ENCODE data around the gene HSPB8.

The HSPB8 gene, protein sequence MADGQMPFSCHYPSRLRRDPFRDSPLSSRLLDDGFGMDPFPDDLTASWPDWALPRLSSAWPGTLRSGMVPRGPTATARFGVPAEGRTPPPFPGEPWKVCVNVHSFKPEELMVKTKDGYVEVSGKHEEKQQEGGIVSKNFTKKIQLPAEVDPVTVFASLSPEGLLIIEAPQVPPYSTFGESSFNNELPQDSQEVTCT

GRCh38 chr12:119178544-119179334, at the start of gene HSPB8:
TSS of gene HSPB8 (plus strand) at chr12:119178931. CDS start at chr12:119179313, 382 bp downstream.
- Mint-ChIP-seq H3K4me1 (no peaks in the 10 kb centered on the region), H3K27ac (no peak within 1 kb of the TSS), H3K9me3 (no peaks in the 10 kb centered on the region), H3K4me3 (no peak within 1 kb of the TSS), H3K36me3 (no peaks in the 10 kb centered on the region), H3K27me3 (peaks cover 38% of the 10 kb centered on the region)
- ATAC-seq: no peak

- no peaks in the 10 kb centered on the region for H3K36me3 Mint-ChIP-seq
- H3K27me3 Mint-ChIP-seq: peaks cover 5% of the 10 kb centered on the region
- no peak overlapping the region for H3K4me3 Mint-ChIP-seq
- peaks cover 14% of the 10 kb centered on the region for H3K9me3 Mint-ChIP-seq
- H3K27ac Mint-ChIP-seq: no peak overlapping the region
- no peak for ATAC-seq
- no peaks in the 10 kb centered on the region for H3K4me1 Mint-ChIP-seq
Observed at GRCh38 chr12:119129827-119130434, 48.8 kb upstream of the HSPB8 start.

GRCh38 chr12:119130523-119130922, 48.2 kb upstream of the HSPB8 start:
- ATAC-seq: no peak
- H3K4me1 Mint-ChIP-seq: no peaks in the 10 kb centered on the region
- no peaks in the 10 kb centered on the region for H3K27me3 Mint-ChIP-seq
- H3K27ac Mint-ChIP-seq: no peak overlapping the region
- H3K36me3 Mint-ChIP-seq: no peaks in the 10 kb centered on the region
- H3K9me3 Mint-ChIP-seq: peaks cover 15% of the 10 kb centered on the region
- H3K4me3 Mint-ChIP-seq: no peak overlapping the region

DNA sequence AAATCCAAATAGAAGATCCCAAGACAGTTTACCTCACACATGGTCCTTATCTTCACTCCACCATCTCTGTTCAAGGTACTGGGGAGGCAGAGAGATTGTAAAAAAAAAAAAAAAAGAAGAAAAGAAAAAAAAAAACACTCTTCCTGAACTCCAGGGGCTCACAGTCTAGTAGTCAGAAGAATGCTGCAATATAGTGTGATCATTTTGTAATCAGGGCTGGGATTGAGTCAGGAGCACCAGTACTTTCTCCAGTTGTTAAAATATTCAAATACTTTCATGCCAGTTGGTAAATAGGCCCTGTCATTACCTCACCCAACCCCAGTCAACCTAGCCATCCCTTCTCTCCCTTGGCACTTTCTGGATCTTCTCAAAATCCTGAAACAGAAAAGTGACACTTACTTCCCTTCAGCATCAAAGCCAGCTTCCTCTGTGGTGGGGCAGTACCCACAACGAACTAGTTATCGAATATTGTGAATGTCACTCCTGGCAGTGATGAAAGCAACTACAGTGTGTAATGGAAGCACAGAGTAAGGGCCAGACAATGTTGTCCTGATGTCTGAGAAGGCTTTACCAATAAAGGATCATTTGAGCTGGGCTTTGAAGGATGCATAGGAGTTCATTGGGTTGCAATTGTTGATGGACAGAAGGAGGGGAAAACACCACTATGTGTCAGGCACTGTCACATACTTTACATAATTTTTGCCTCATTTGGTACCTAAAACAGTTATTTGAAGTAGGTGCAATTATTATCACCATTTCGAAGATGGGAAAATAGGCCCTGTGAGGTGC, 44.3 kb upstream of the HSPB8 start:
- Mint-ChIP-seq H3K4me3 (no peak overlapping the region), H3K36me3 (no peaks in the 10 kb centered on the region), H3K4me1 (no peaks in the 10 kb centered on the region), H3K9me3 (peaks cover 14% of the 10 kb centered on the region), H3K27ac (no peak overlapping the region), H3K27me3 (no peaks in the 10 kb centered on the region)
- no peak for ATAC-seq

DNA sequence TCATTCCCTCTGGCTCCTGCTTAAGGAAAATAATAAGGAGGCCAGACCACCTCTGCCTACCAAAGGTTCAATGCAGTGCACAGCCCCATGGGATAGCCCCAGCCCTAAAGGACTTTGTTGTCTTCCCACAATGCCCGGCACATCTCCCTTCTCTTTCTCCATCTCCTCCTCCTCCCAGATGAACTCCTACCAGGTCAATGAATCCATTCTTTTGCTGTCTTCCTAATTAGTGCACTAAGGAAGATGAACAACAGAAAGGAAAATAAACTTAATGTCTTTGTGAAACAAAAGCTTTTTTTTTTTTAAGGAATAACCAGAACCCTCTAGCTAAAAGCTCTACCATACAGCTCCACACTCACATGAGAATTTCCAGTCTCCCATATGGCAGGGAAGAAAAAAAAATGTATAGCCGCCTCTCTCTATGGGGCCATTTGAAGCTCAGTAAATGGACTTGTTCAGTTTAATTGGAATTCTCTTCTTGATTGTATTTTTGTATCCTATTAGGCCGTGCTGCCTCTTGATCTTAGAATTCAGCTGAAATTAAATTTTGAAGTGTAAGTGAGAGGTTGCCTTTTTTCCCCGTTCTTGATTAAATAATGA, 41.8 kb upstream of the HSPB8 start:
- no peak overlapping the region for H3K4me3 Mint-ChIP-seq

DNA sequence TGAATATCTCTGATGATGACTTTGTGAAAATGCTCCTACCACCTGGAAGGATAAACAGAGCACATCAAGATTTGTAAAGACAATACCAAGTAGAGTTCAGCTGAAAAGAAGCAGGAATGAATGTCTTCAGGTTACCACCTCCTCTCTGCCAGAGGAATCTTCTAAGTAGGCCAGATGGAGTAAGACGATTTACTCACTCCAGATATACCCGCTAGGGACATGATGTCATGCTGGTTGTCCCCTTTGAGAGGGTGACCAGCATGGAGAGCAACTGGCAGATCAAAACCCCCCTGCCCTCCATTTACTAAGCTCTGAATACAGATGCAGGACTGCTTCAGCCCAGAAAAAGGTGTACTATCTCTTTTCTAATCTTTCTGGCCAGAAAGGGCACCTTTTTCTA, 39.3 kb upstream of the HSPB8 start:
- H3K27me3 Mint-ChIP-seq: peaks cover 10% of the 10 kb centered on the region
- no peak for ATAC-seq
- H3K36me3 Mint-ChIP-seq: no peaks in the 10 kb centered on the region
- peaks cover 6% of the 10 kb centered on the region for H3K9me3 Mint-ChIP-seq
- no peaks in the 10 kb centered on the region for H3K4me1 Mint-ChIP-seq
- no peak overlapping the region for H3K4me3 Mint-ChIP-seq
- no peak overlapping the region for H3K27ac Mint-ChIP-seq

More for the DNA sequence above, 41.8 kb upstream of the HSPB8 start:
- ATAC-seq: no peak
- Mint-ChIP-seq H3K27ac (no peak overlapping the region), H3K9me3 (peaks cover 6% of the 10 kb centered on the region), H3K4me1 (no peaks in the 10 kb centered on the region), H3K36me3 (no peaks in the 10 kb centered on the region), H3K27me3 (no peaks in the 10 kb centered on the region)

- no peak for ATAC-seq
- no peaks in the 10 kb centered on the region for H3K4me1 Mint-ChIP-seq
- no peak overlapping the region for H3K27ac Mint-ChIP-seq
- H3K9me3 Mint-ChIP-seq: peaks cover 3% of the 10 kb centered on the region
- H3K4me3 Mint-ChIP-seq: no peak overlapping the region
- peaks cover 36% of the 10 kb centered on the region for H3K27me3 Mint-ChIP-seq
- H3K36me3 Mint-ChIP-seq: no peaks in the 10 kb centered on the region
Observed at GRCh38 chr12:119145367-119145766, 33.4 kb upstream of the HSPB8 start.

- H3K27me3 Mint-ChIP-seq: peaks cover 53% of the 10 kb centered on the region
Observed at GRCh38 chr12:119147847-119148448, 30.8 kb upstream of the HSPB8 start.

DNA sequence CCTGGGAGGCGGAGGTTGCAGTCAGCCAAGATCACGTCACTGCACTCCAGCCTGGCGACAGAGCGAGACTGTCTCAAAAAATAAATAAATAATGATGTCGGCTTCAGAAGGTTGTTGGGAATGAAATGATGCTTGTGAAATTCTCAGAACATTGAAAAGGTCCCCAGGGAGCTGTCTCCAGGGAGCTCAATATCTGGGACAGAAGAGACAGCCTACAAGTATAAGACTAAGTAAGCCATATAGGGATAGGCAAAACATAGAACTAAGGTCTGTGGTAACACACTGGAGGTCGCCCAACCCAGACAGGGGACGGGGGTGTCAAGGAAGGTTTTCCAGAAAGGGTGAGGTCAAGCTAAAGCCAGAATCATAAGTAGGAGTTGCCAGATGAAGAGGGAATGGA, 29.5 kb upstream of the HSPB8 start:
- no peaks in the 10 kb centered on the region for H3K36me3 Mint-ChIP-seq
- peaks cover 58% of the 10 kb centered on the region for H3K27me3 Mint-ChIP-seq
- H3K9me3 Mint-ChIP-seq: peaks cover 16% of the 10 kb centered on the region
- no peaks in the 10 kb centered on the region for H3K4me1 Mint-ChIP-seq
- no peak for ATAC-seq
- H3K4me3 Mint-ChIP-seq: no peak overlapping the region
- no peak overlapping the region for H3K27ac Mint-ChIP-seq

More at GRCh38 chr12:119147847-119148448, 30.8 kb upstream of the HSPB8 start:
- H3K9me3 Mint-ChIP-seq: peaks cover 9% of the 10 kb centered on the region
- H3K4me3 Mint-ChIP-seq: no peak overlapping the region
- H3K36me3 Mint-ChIP-seq: no peaks in the 10 kb centered on the region
- ATAC-seq: no peak
- no peak overlapping the region for H3K27ac Mint-ChIP-seq
- no peaks in the 10 kb centered on the region for H3K4me1 Mint-ChIP-seq

DNA sequence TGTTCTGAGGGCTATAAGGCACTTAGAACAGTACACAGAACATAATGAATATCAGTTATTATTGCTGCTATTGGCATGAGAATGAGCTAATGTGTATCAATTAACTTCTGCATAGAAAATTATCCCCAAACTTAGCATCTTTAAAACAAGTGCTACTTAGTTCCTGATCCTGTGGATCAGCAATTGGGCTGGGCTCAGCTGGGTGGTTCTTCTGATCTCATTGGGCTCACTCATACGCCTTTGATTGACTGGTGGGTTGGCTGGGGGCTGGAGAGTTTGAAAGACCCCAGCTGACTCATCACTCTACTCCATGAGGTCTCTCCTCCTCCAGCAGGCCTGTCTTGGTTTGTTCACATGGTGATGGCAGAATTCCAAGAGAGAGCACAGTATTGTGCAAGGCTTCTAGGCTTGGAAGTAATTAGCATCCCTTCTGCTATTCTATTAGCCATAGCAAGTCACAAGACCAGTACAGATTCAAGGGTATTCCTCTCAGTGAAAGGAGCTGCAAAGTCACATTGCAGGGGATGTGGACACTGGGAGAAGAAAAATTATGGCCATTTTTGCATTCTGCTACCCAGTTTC, 27.2 kb upstream of the HSPB8 start:
- H3K4me3 Mint-ChIP-seq: no peak overlapping the region
- ATAC-seq: no peak
- H3K4me1 Mint-ChIP-seq: no peaks in the 10 kb centered on the region
- H3K9me3 Mint-ChIP-seq: peaks cover 16% of the 10 kb centered on the region
- H3K36me3 Mint-ChIP-seq: no peaks in the 10 kb centered on the region
- H3K27ac Mint-ChIP-seq: no peak overlapping the region
- peaks cover 39% of the 10 kb centered on the region for H3K27me3 Mint-ChIP-seq

- Mint-ChIP-seq H3K4me1 (no peaks in the 10 kb centered on the region), H3K9me3 (peaks cover 16% of the 10 kb centered on the region), H3K36me3 (no peaks in the 10 kb centered on the region), H3K27me3 (peaks cover 39% of the 10 kb centered on the region), H3K27ac (no peak overlapping the region), H3K4me3 (no peak overlapping the region)
- ATAC-seq: peak; percentile 43
Observed at GRCh38 chr12:119153477-119154434, 25.0 kb upstream of the HSPB8 start.

DNA sequence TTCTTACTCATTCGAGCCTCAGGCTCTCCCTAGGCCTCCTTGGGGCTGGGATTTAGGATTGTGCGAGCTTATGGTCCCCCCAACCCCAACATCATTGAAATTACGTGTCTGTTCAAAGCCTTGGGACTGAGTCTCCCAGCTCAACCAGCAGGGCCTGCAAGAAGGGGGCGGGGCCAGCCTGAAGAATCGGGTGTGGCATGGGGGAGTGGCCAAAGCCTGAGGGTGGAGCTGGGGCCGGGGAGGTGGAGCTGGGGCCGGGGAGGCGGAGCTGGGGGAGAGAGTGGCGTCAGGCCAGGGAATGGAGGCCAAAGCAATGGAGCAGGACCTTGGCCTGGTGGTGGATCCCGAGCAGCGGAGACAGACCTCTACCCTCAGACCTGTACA, 24.3 kb upstream of the HSPB8 start:
- H3K4me1 Mint-ChIP-seq: no peaks in the 10 kb centered on the region
- H3K27me3 Mint-ChIP-seq: peaks cover 35% of the 10 kb centered on the region
- peaks cover 14% of the 10 kb centered on the region for H3K9me3 Mint-ChIP-seq
- H3K36me3 Mint-ChIP-seq: no peaks in the 10 kb centered on the region
- H3K27ac Mint-ChIP-seq: no peak overlapping the region
- no peak for ATAC-seq
- no peak overlapping the region for H3K4me3 Mint-ChIP-seq

DNA sequence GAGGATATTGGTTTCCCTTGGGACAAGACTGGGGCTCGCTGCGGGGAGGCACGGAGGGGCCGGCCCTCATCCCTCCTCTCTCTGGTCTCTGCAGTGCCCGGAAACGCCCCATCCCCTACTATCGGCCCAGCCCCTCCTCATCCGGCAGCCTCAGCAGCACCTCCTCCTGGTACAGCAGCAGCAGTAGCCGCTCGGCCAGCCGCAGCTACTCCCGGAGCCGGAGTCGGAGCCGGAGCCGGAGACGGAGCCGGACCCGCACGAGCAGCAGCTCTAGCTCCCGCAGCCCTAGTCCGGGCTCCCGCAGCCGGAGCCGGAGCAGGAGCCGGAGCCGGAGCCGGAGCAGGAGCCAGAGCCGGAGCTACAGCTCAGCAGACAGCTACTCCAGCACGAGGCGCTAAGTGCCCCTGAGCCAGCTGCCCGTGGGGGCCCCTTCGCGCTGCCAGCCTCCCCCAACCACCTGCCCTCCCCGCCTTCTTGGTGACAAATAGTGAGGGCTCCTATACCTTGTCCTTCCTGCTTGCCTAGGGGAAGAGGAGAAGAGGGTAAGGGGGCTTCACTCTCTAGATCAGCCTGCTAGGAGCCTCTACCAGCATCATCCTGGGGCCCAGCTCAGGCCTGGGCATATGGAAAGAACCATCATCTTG, 22.2 kb upstream of the HSPB8 start:
- H3K4me1 Mint-ChIP-seq: no peaks in the 10 kb centered on the region
- no peaks in the 10 kb centered on the region for H3K36me3 Mint-ChIP-seq
- H3K27me3 Mint-ChIP-seq: peaks cover 27% of the 10 kb centered on the region
- no peak overlapping the region for H3K27ac Mint-ChIP-seq
- H3K9me3 Mint-ChIP-seq: peaks cover 11% of the 10 kb centered on the region
- no peak for ATAC-seq
- no peak overlapping the region for H3K4me3 Mint-ChIP-seq

All from stimulated activated memory B cell treated with anti-CD40 and anti-IgM and Interleukin-4, amounts not matched to agents 10 μg/mL and 1 μg/mL and 100 μg/mL, for 72 hours (primary cell).